NT2/D1 (cell line): ENCODE measurements around the gene ABHD6.

Source experiments
- SUZ12 ChIP-seq: IDR thresholded peaks from 2 replicates; pipeline ENCODE4 v1.6.1; 2011; ENCODE audit not compliant: insufficient read length, insufficient read depth; ENCODE audit errors: extremely low read depth
- YY1 ChIP-seq: IDR thresholded peaks from 2 replicates; pipeline ENCODE4 v1.6.1; 2011; ENCODE audit not compliant: insufficient read length, insufficient read depth
- ZNF274 ChIP-seq: IDR thresholded peaks from 2 replicates; pipeline ENCODE4 v1.6.1; 2011; ENCODE audit warnings: mild to moderate bottlenecking, low read depth, low read length

DNA sequence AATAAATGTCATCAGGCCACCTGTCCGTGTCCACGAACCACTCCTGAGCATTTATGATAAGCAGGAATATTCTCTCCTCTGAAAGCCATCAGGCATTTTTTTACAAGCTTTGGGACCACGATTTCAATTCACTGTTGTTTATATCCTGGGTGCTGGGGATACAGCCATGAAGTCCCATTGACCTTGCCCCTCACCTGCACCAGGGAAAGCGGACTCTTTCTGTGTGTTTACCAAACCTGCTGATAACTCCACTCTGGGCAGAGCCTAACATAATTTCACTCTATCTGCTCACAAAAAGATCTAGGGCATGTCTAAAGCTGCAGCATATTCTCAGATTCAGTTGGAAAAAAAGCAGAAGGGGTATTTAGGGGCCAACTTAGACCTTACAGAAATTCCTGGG is 31.6 kb upstream of the ABHD6 start:
- TF ChIP-seq YY1 (no peak), SUZ12 (no peak), ZNF274 (no peak)
